Activated CD8-positive, alpha-beta memory T cell treated with anti-CD3 and anti-CD28 coated beads, Interleukin-2, amount 10 ng/mL, durations not matched to agents 7 days and 5 days (primary cell): ENCODE results near the gene UBE2E2. TPM values are rescaled to one million over a fixed set of nuclear protein-coding genes. Genes with fewer than 3 reads are reported as not detected.

Source experiments
- ATAC-seq: fragments of 150-1000 bp; cut with Tn5 transposase; one replicate; pipeline ENCODE4 v1.10.0; 2021; ENCODE audit warnings: moderate library complexity
- CTCF ChIA-PET: fragments of 350-600 bp; sonication (Branson Sonifier 250); formaldehyde crosslinking; loops from one replicate; lab custom pipeline; 2021; ENCODE audit warnings: antibody characterized with exemption; lab: Charles Lee
- DNase-seq: peaks from one replicate; pipeline ENCODE4 v3.0.0-alpha.2; 2020
- H3K27ac Mint-ChIP-seq: one replicate; pipeline ENCODE4 v1.8.0; 2021; ENCODE audit warnings: mild to moderate bottlenecking, mixed read lengths
- H3K27me3 Mint-ChIP-seq: one replicate; pipeline ENCODE4 v1.8.0; 2021; ENCODE audit warnings: mixed read lengths
- H3K36me3 Mint-ChIP-seq: one replicate; pipeline ENCODE4 v1.8.0; 2021; ENCODE audit warnings: mild to moderate bottlenecking, mixed read lengths
- H3K4me1 Mint-ChIP-seq: one replicate; pipeline ENCODE4 v1.8.0; 2021; ENCODE audit warnings: mixed read lengths
- H3K4me3 Mint-ChIP-seq: one replicate; pipeline ENCODE4 v1.8.0; 2021; ENCODE audit warnings: mild to moderate bottlenecking, moderate library complexity, mixed read lengths
- H3K9me3 Mint-ChIP-seq: one replicate; pipeline ENCODE4 v1.8.0; 2022; ENCODE audit warnings: low read depth, mixed read lengths
- total RNA-seq, 2 experiments: library from RNA; stranded (reverse); gene quantifications; one replicate each; pipeline ENCODE4 v1.2.3, GENCODE V29; 2021

The UBE2E2 gene
- total RNA-seq, 2 experiments from 2014 or later: 0.77 to 0.82 TPM

DNA sequence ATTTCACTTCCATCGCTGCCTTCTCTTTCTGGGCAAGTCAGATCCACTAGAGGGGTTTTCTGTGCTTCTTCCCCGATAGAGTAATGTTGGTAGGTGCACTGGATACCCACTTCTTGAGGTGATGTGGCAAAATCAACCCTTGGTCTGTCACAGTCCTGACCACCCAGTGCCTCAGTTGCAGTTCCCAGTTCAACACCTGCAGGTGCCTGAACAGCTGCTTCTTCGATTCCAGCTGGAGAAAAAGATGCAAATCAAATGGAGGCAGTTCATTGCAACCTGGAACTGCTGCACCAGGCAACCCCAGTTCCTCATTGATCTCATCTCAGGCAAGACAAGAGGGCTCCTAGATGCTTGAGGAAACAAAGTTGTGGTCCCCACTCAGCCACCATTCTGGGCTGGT lies 186.6 kb downstream of the UBE2E2 start:
- CTCF ChIA-PET: interaction anchor here (0.6 kb wide), 1 partner anchor 77 kb away, joined by 3 read pairs; no protein-coding TSS in a partner anchor

DNA sequence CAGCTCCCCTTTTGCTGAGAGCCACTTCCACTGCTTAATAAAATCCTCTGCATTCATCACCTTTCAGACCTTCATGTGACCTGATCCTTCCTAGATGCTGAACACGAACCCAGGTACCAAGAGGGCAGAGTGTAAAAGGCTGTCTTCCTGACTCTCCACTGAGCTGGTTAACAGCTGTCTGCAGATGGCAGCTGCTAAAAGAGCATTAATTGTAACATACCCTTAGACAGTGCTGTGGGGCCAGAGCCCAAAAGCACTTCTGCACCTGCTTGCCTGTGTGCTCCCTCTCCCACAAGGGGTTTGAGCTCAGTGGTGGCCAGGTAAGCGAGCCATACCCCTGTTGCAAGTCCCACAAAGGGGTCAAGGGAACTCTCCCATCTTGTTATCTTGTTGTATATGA lies 187.3 kb downstream of the UBE2E2 start:
- no peaks in the 10 kb centered on the region for H3K27me3 Mint-ChIP-seq
- H3K36me3 Mint-ChIP-seq: no peaks in the 10 kb centered on the region
- no peak overlapping the region for H3K4me3 Mint-ChIP-seq
- DNase-seq (no peak), ATAC-seq (no peak)
- no peaks in the 10 kb centered on the region for H3K9me3 Mint-ChIP-seq
- CTCF ChIA-PET: no interaction called here
- no peaks in the 10 kb centered on the region for H3K4me1 Mint-ChIP-seq
- H3K27ac Mint-ChIP-seq: no peak overlapping the region

More for the DNA sequence above, 186.6 kb downstream of the UBE2E2 start:
- Mint-ChIP-seq H3K9me3 (no peaks in the 10 kb centered on the region), H3K36me3 (no peaks in the 10 kb centered on the region), H3K4me1 (no peaks in the 10 kb centered on the region), H3K27me3 (no peaks in the 10 kb centered on the region), H3K4me3 (no peak overlapping the region), H3K27ac (no peak overlapping the region)
- ATAC-seq (no peak), DNase-seq (no peak)

DNA sequence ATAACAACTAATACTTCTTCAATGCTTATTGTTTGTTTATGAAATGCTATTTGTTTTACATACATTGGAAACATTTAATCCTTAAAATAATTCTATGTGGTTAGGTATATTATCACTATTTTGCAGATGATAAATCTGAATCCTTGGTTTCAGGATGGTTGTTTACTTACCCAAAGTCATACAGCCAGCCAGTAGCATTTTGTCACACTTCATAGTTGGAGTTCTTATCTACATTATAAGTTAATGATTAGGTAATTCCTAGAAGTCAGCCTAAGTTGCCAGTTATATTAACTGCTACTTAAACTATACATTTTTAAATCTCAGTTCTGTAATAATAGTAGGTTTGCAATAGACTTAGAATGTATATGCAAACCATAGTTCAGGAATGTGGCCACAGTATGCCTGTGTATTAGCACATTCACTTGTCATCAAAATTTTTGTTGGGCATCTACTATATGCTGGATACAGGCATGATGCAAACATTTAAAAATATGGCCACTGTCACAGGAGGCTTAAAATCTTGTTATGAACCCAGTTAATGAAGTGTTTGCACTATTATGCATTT lies 187.9 kb downstream of the UBE2E2 start:
- no peak for DNase-seq
- H3K9me3 Mint-ChIP-seq: no peaks in the 10 kb centered on the region
- H3K4me3 Mint-ChIP-seq: no peak overlapping the region
- no peaks in the 10 kb centered on the region for H3K4me1 Mint-ChIP-seq
- H3K27me3 Mint-ChIP-seq: no peaks in the 10 kb centered on the region
- ATAC-seq: no peak
- CTCF ChIA-PET: no interaction called here
- no peak overlapping the region for H3K27ac Mint-ChIP-seq
- no peaks in the 10 kb centered on the region for H3K36me3 Mint-ChIP-seq

DNA sequence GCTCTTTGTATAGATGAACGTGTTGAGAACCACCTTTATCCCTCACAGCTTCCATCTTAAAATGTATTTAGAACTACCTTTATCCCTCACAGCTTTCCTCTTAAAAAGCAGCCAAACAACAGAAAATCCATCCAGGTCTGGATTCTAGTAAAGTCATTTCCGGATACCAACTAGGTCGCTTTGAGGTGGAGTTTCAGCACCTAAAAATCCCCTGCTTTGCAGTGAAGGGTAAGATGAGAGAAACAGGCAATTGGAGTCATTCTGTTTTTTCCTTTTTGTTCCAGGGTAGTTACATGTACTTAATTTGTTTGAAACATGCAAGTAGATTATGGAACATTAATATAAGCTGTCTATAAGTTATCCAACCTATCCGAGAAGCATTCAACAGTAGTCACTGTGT lies 192.0 kb downstream of the UBE2E2 start:
- ATAC-seq (no peak), DNase-seq (no peak)
- no peak overlapping the region for H3K4me3 Mint-ChIP-seq
- no peaks in the 10 kb centered on the region for H3K27me3 Mint-ChIP-seq
- H3K9me3 Mint-ChIP-seq: no peaks in the 10 kb centered on the region
- H3K36me3 Mint-ChIP-seq: no peaks in the 10 kb centered on the region
- CTCF ChIA-PET: no interaction called here
- no peak overlapping the region for H3K27ac Mint-ChIP-seq
- no peaks in the 10 kb centered on the region for H3K4me1 Mint-ChIP-seq

DNA sequence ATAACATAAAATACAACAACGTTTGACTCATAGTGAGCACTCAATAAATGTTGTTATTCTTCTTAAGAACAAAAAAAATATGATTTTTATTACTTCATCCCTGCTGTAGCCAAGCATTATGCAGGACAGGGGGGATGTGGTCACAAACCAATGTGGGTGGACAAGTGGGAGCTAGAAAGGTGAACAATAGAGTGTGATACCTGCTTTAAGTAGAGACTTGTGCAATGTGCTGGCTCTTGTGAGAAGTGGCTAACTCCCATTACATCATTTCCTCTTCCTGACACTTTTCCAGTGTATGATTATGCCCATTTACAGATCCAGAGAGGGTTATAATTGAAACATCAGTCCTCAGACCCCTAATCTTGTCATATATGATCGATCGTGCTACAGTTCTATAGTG lies 193.6 kb downstream of the UBE2E2 start:
- no peaks in the 10 kb centered on the region for H3K36me3 Mint-ChIP-seq
- no peak for ATAC-seq
- no peak overlapping the region for H3K4me3 Mint-ChIP-seq

DNA sequence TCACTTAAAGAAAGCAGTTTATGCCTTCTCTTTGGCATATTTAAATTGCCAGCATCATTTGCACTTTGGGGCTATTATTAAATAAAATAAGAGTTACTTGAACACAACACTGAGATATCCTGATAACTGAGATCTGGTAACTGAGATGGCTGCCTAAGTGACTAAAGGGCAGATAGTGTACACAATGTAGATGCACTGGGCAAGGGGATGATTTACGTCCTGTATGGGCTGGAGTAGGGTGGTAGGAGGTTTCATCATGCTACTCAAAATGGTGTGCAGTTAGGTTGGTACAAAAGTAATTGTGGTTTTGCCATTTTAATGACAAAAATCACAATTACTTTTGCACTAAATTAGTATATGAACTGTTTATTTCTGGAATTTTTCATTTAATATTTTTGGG lies 196.1 kb downstream of the UBE2E2 start:
- no peak for ATAC-seq
- peaks cover 2% of the 10 kb centered on the region for H3K4me1 Mint-ChIP-seq
- H3K4me3 Mint-ChIP-seq: no peak overlapping the region
- H3K27me3 Mint-ChIP-seq: no peaks in the 10 kb centered on the region
- DNase-seq: no peak
- no peaks in the 10 kb centered on the region for H3K9me3 Mint-ChIP-seq
- H3K36me3 Mint-ChIP-seq: no peaks in the 10 kb centered on the region
- H3K27ac Mint-ChIP-seq: no peak overlapping the region
- CTCF ChIA-PET: no interaction called here

More for the DNA sequence above, 193.6 kb downstream of the UBE2E2 start:
- Mint-ChIP-seq H3K4me1 (no peaks in the 10 kb centered on the region), H3K27me3 (no peaks in the 10 kb centered on the region), H3K9me3 (no peaks in the 10 kb centered on the region), H3K27ac (no peak overlapping the region)
- CTCF ChIA-PET: no interaction called here
- no peak for DNase-seq

GRCh38 chr3:23402728-23403492 lies 199.8 kb downstream of the UBE2E2 start:
- H3K27ac Mint-ChIP-seq: no peak overlapping the region
- CTCF ChIA-PET: no interaction called here
- ATAC-seq: no peak
- no peaks in the 10 kb centered on the region for H3K9me3 Mint-ChIP-seq
- H3K4me1 Mint-ChIP-seq: peaks cover 2% of the 10 kb centered on the region
- DNase-seq: no peak
- H3K4me3 Mint-ChIP-seq: no peak overlapping the region
- H3K27me3 Mint-ChIP-seq: no peaks in the 10 kb centered on the region
- H3K36me3 Mint-ChIP-seq: no peaks in the 10 kb centered on the region

DNA sequence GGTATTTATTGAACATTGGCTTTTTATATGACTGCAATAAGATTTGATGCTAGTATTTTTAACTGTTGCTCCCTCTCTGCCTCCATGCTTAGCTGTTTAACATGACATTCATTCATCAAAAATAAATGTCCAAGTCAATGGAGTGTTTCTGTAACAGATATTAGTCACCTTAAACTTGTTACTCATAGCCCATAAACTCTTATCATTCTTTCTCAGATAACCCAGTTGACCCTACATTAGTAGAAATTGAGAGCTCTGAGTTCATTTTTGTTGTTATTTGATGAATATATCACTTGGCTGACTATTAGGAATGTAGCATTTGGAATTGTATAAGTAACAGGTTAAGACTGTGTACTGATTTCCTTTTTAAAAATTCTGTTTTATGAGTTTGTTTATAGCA lies 201.1 kb downstream of the UBE2E2 start:
- Mint-ChIP-seq H3K27me3 (no peaks in the 10 kb centered on the region), H3K4me3 (no peak overlapping the region), H3K4me1 (peaks cover 2% of the 10 kb centered on the region), H3K36me3 (no peaks in the 10 kb centered on the region), H3K27ac (no peak overlapping the region), H3K9me3 (no peaks in the 10 kb centered on the region)
- CTCF ChIA-PET: no interaction called here
- no peak for DNase-seq
- no peak for ATAC-seq

DNA sequence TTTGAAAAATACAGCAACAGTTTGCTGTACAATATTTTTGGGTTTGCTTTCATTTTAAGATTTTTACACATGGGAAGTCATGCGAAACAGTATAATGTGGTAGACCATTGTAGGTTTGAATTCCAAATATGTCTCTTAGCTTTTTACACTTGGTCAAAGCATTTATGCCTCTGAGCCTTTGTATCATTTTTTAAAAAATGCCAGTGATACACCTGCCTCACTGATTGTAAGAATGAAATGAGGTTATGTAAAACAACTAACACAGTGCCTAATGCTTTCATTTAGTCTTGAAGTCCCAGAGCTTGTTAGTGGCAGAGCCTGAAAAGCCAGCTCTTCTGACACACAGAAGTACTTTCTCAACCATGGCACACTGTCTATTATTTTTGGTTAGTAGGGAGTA lies 202.0 kb downstream of the UBE2E2 start:
- H3K4me3 Mint-ChIP-seq: no peak overlapping the region
- H3K4me1 Mint-ChIP-seq: peaks cover 2% of the 10 kb centered on the region
- DNase-seq (no peak), ATAC-seq (no peak)
- H3K9me3 Mint-ChIP-seq: no peaks in the 10 kb centered on the region
- CTCF ChIA-PET: no interaction called here
- no peaks in the 10 kb centered on the region for H3K27me3 Mint-ChIP-seq
- no peaks in the 10 kb centered on the region for H3K36me3 Mint-ChIP-seq
- H3K27ac Mint-ChIP-seq: no peak overlapping the region

- no peak for ATAC-seq
- H3K36me3 Mint-ChIP-seq: no peaks in the 10 kb centered on the region
Observed at GRCh38 chr3:23406601-23407000, 203.5 kb downstream of the UBE2E2 start.

DNA sequence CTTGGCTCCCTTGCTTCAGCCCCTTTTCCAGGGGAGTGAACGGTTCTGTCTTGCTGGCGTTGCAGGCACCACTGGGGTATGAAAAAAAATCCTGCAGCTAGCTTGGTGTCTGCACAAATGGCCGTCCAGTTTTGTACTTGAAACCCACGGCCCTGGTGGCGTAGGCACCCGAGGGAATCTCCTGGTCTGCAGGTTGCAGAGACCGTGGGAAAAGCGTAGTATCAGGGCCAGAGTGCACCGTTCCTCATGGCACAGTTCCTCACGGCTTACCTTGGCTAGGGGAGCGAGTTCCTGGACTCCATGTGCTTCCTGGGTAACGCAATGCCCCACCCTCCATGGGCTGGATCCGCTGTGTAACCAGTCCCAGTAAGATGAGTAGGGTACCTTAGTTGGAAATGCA lies 214.9 kb downstream of the UBE2E2 start:
- H3K36me3 Mint-ChIP-seq: no peaks in the 10 kb centered on the region
- no peak overlapping the region for H3K27ac Mint-ChIP-seq
- no peak overlapping the region for H3K4me3 Mint-ChIP-seq
- H3K27me3 Mint-ChIP-seq: no peaks in the 10 kb centered on the region
- H3K4me1 Mint-ChIP-seq: no peaks in the 10 kb centered on the region
- DNase-seq: no peak
- CTCF ChIA-PET: no interaction called here
- H3K9me3 Mint-ChIP-seq: no peaks in the 10 kb centered on the region
- no peak for ATAC-seq

More at GRCh38 chr3:23406601-23407000, 203.5 kb downstream of the UBE2E2 start:
- peaks cover 2% of the 10 kb centered on the region for H3K27me3 Mint-ChIP-seq
- H3K9me3 Mint-ChIP-seq: no peaks in the 10 kb centered on the region
- peaks cover 2% of the 10 kb centered on the region for H3K4me1 Mint-ChIP-seq
- no peak for DNase-seq
- no peak overlapping the region for H3K4me3 Mint-ChIP-seq
- CTCF ChIA-PET: no interaction called here
- H3K27ac Mint-ChIP-seq: no peak overlapping the region

DNA sequence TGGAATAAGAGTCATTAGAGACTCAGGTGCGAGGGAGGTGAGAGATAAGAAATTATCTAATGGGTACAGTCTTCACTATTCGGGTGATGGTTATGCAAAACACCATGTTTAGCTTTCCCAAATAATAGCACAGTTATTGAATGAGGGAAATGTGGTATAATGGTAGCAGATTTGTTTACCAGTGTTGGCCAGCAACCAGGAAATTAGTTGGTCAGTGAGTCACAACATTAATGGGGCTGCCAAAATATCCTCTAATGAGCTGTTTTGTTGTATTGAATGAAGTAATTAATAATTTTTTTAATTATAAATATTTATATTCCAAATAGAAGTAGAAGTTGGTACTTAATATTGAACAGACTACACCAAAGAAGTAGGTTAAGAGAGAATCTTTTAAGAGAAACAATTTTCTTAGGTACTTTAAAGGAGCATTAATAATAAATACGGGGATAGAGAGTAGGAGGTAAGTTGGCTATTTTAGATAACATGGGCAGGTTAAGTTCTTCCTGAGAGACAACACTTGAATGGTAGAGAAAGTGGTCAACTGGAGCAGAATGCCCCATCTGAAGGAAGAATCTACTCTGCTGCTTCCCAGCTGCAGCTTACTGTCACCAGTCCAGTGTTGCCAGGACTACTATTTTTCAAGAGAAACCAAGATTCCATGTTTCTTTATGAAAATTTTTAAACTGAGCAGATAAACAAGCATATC lies 218.8 kb downstream of the UBE2E2 start:
- Mint-ChIP-seq H3K4me3 (no peak overlapping the region), H3K27me3 (no peaks in the 10 kb centered on the region), H3K27ac (no peak overlapping the region), H3K36me3 (no peaks in the 10 kb centered on the region), H3K9me3 (no peaks in the 10 kb centered on the region), H3K4me1 (no peaks in the 10 kb centered on the region)
- CTCF ChIA-PET: no interaction called here
- ATAC-seq: no peak
- no peak for DNase-seq

DNA sequence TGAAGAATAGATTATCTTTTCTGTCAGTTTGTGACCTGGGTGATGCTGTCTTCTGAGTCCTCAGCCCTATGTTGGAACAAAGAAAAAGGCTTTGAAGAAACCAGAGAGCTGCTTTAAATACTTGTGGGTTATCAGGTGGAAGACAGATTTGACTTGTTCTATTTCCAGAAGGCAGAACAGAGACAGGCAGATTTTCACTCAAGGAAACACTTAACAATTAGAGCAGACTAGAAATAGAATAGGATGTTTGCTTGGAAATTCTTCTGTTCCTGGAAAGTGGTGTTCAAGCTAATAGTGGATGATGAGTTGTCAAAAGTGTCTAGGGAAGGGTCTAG lies 219.4 kb downstream of the UBE2E2 start:
- Mint-ChIP-seq H3K27ac (no peak overlapping the region), H3K36me3 (no peaks in the 10 kb centered on the region), H3K4me1 (no peaks in the 10 kb centered on the region), H3K9me3 (no peaks in the 10 kb centered on the region), H3K27me3 (no peaks in the 10 kb centered on the region), H3K4me3 (no peak overlapping the region)
- ATAC-seq (no peak), DNase-seq (no peak)
- CTCF ChIA-PET: no interaction called here

- H3K27ac Mint-ChIP-seq: no peak overlapping the region
- H3K4me1 Mint-ChIP-seq: no peaks in the 10 kb centered on the region
- no peaks in the 10 kb centered on the region for H3K36me3 Mint-ChIP-seq
- CTCF ChIA-PET: no interaction called here
- no peaks in the 10 kb centered on the region for H3K9me3 Mint-ChIP-seq
- ATAC-seq (no peak), DNase-seq (no peak)
- no peak overlapping the region for H3K4me3 Mint-ChIP-seq
- H3K27me3 Mint-ChIP-seq: no peaks in the 10 kb centered on the region
Observed at GRCh38 chr3:23425410-23425809, 222.3 kb downstream of the UBE2E2 start.
